Fibroblast of lung (primary cell): ENCODE results near the gene PARS2.

Experiments
- CTCF ChIP-seq, 2 donors: IDR thresholded peaks in 1 of 2; conservative IDR thresholded peaks in 1 of 2; 1 replicate in 1 of 2; 2 replicates in 1 of 2; pipeline ENCODE4 v1.5.1; 2011 to 2012; ENCODE audit warnings: low read length in 2 of 2, control low read depth in 1 of 2, inconsistent platforms in 1 of 2, low read depth in 1 of 2, mild to moderate bottlenecking in 1 of 2
- EZH2 ChIP-seq: IDR thresholded peaks from 2 replicates; pipeline ENCODE4 v1.5.1; 2012; ENCODE audit warnings: low read length, control low read depth, mild to moderate bottlenecking; ENCODE audit errors: missing control alignments

GRCh38 chr1:54763816-54764132, 549 bp downstream of the PARS2 start:
- TF ChIP-seq CTCF (conservative IDR thresholded peaks at IDR 0.05 in 1 of 2, IDR thresholded peaks at IDR 0.05 in 1 of 2; ENCODE audit: low read depth in 1 of 2, low read length in 2 of 2) (no peak), EZH2 (no peak)
